A549 (cell line): ENCODE results near the gene NR2E1. TPM values are rescaled to one million over a fixed set of nuclear protein-coding genes. Genes with fewer than 3 reads are reported as not detected.

ENCODE experiments used
- ATAC-seq, 2 experiments: fragments of 200-7000 bp in 1 of 2; fragments of >200 bp in 1 of 2; cut with Nextera tagmentation in 1 of 2; cut with Tn5 transposase in 1 of 2; 3 replicates each; pipeline versions ENCODE4 v1.8.0 to v1.9.1; 2018 to 2020; ENCODE audit warnings: mild to moderate bottlenecking in 1 of 2, moderate library complexity in 1 of 2
- CTCF ChIA-PET: fragments of 300-600 bp; sonication (Branson Sonifier 250); formaldehyde crosslinking; extraction: SDS; loops from one replicate; lab custom pipeline; 2021; ENCODE audit warnings: antibody characterized with exemption, inconsistent platforms; lab: Yijun Ruan, JAX
- POLR2A ChIA-PET: fragments of 350-600 bp; formaldehyde crosslinking; extraction: SDS; loops from one replicate; lab custom pipeline; 2021; ENCODE audit warnings: antibody characterized with exemption, inconsistent platforms; lab: Yijun Ruan, JAX
- DNase-seq, 2 experiments: peaks; one replicate each; pipeline versions ENCODE4 v3.0.0 to v3.0.0-alpha.2; 2011 to 2016; ENCODE audit warnings: low read depth in 1 of 2, low spot score in 1 of 2
- FAIRE-seq: peaks from 2 replicates; lab custom pipeline; 2011; peaks lifted over from hg19 to GRCh38; lab: Jason Lieb, UNC
- H3K27ac ChIP-seq, 2 experiments: fragments of >200 bp; sonication (Bioruptor Twin); formaldehyde crosslinking; 3 replicates each; pipeline ENCODE4 v1.5.1; 2016 to 2017
- H3K4me1 ChIP-seq: fragments of >200 bp; sonication (Bioruptor Twin); formaldehyde crosslinking; 3 replicates; pipeline ENCODE4 v1.6.1; 2016
- H3K4me2 ChIP-seq: fragments of >200 bp; sonication (Bioruptor Twin); formaldehyde crosslinking; 3 replicates; pipeline ENCODE4 v1.6.1; 2016
- H3K4me3 ChIP-seq: fragments of >200 bp; sonication (Bioruptor Twin); formaldehyde crosslinking; 3 replicates; pipeline ENCODE4 v1.5.1; 2016
- H3K9me3 ChIP-seq: fragments of >200 bp; sonication (Bioruptor Twin); formaldehyde crosslinking; 3 replicates; pipeline ENCODE4 v1.6.1; 2016
- BHLHE40 ChIP-seq: IDR thresholded peaks from 2 replicates; pipeline ENCODE4 v1.6.1; 2012; ENCODE audit warnings: low read depth, low read length, inconsistent platforms
- CBX8 ChIP-seq: fragments of 200-600 bp; sonication (generic); IDR thresholded peaks from 2 replicates; pipeline ENCODE4 v1.6.1; 2016
- CEBPB ChIP-seq, 2 experiments: fragments of >200 bp in 1 of 2; sonication (Bioruptor Twin) in 1 of 2; formaldehyde crosslinking in 1 of 2; IDR thresholded peaks; 2 replicates each; pipeline ENCODE4 v1.6.1; 2012 to 2016
- CHD4 ChIP-seq: fragments of 200-600 bp; sonication (generic); IDR thresholded peaks from 2 replicates; pipeline ENCODE4 v1.6.1; 2016; ENCODE audit warnings: antibody characterized with exemption, mild to moderate bottlenecking, borderline replicate concordance
- HDAC2 ChIP-seq: fragments of 200-600 bp; sonication (generic); IDR thresholded peaks from 2 replicates; pipeline ENCODE4 v1.6.1; 2016
- HES2 ChIP-seq: fragments of >200 bp; sonication (Bioruptor Twin); formaldehyde crosslinking; IDR thresholded peaks from 2 replicates; pipeline ENCODE4 v1.6.1; 2016
- HMGXB4 ChIP-seq: fragments of 250-450 bp; sonication (Bioruptor Pico); IDR thresholded peaks from 2 replicates; pipeline ENCODE4 v1.5.0; 2021; ENCODE audit warnings: mild to moderate bottlenecking, moderate library complexity, borderline replicate concordance
- HOXB5 ChIP-seq: fragments of 250-450 bp; sonication (Bioruptor Pico); IDR thresholded peaks from 2 replicates; pipeline ENCODE4 v1.5.0; 2020; ENCODE audit warnings: mild to moderate bottlenecking, moderate library complexity
- KDM1A ChIP-seq: fragments of 200-600 bp; sonication (generic); IDR thresholded peaks from 2 replicates; pipeline ENCODE4 v1.6.1; 2016; ENCODE audit warnings: low read depth, mild to moderate bottlenecking
- MAFK ChIP-seq: fragments of 450-650 bp; IDR thresholded peaks from 2 replicates; pipeline ENCODE4 v1.6.1; 2014; ENCODE audit not compliant: partially characterized antibody
- MAX ChIP-seq: IDR thresholded peaks from 2 replicates; pipeline ENCODE4 v1.6.1; 2012
- PBX3 ChIP-seq: IDR thresholded peaks from 2 replicates; pipeline ENCODE4 v1.6.1; 2012
- PHF8 ChIP-seq: fragments of 200-600 bp; sonication (generic); IDR thresholded peaks from 2 replicates; pipeline ENCODE4 v1.6.1; 2016; ENCODE audit warnings: low read depth, mild to moderate bottlenecking, antibody characterized with exemption, moderate library complexity, borderline replicate concordance
- POLR2A ChIP-seq: IDR thresholded peaks from 2 replicates; pipeline ENCODE4 v1.6.1; 2012; ENCODE audit warnings: mild to moderate bottlenecking, low read length
- RAD21 ChIP-seq, 2 experiments: fragments of >200 bp in 1 of 2; sonication (Bioruptor Twin) in 1 of 2; formaldehyde crosslinking in 1 of 2; IDR thresholded peaks in 1 of 2; conservative IDR thresholded peaks in 1 of 2; 2 replicates in 1 of 2; 3 replicates in 1 of 2; pipeline ENCODE4 v1.6.1; 2012 to 2018; ENCODE audit warnings: inconsistent platforms in 1 of 2
- RARB ChIP-seq: fragments of 250-450 bp; sonication (Bioruptor Pico); IDR thresholded peaks from 2 replicates; pipeline ENCODE4 v1.8.0; 2021; ENCODE audit warnings: mild to moderate bottlenecking, moderate library complexity
- RCOR1 ChIP-seq: fragments of 150-350 bp; IDR thresholded peaks from 2 replicates; pipeline ENCODE4 v1.6.1; 2014; ENCODE audit warnings: antibody characterized with exemption, low read length, low read depth
- RNF2 ChIP-seq: fragments of 200-600 bp; sonication (generic); IDR thresholded peaks from 2 replicates; pipeline ENCODE4 v1.6.1; 2016; ENCODE audit warnings: low read depth, mild to moderate bottlenecking, antibody characterized with exemption, moderate library complexity, borderline replicate concordance
- TP53 ChIP-seq: fragments of 250-450 bp; sonication (Bioruptor Pico); IDR thresholded peaks from 2 replicates; pipeline ENCODE4 v1.5.0; 2021; ENCODE audit warnings: mild to moderate bottlenecking, moderate library complexity
- ZFP36 ChIP-seq: fragments of 450-650 bp; IDR thresholded peaks from 2 replicates; pipeline ENCODE4 v1.6.1; 2014; ENCODE audit warnings: borderline replicate concordance; ENCODE audit not compliant: partially characterized antibody
- ZSCAN20 ChIP-seq: fragments of 250-450 bp; sonication (Bioruptor Pico); IDR thresholded peaks from 2 replicates; pipeline ENCODE4 v1.8.0; 2022; ENCODE audit warnings: mild to moderate bottlenecking, moderate library complexity
- WGBS: methylation state at CpG from one replicate; pipeline ENCODE4 v1.1.6; 2017; ENCODE audit errors: missing lambda C conversion rate; 5-methylcytosine and 5-hydroxymethylcytosine counted together
- polyA plus RNA-seq, 4 experiments: library from polyadenylated mRNA; depleted of rRNA in 3 of 4; stranded (reverse); fragments of >200 nt; fragmentation: RNase III in 1 of 4; extraction: RNeasy Plus Mini Kit Qiagen cat#74134 plus additional on column Dnase treatment in 1 of 4; gene quantifications; 2 replicates in 3 of 4; 3 replicates in 1 of 4; pipeline ENCODE4 v1.2.3, GENCODE V29; 2011 to 2017

NR2E1 gene
- polyA plus RNA-seq, 2 of the 4 experiments (the other 2 are of a cell fraction), result 0.03 TPM; not detected in 1

- Histone ChIP-seq H3K4me2 (no peak overlapping the region), H3K4me1 (peaks cover 24% of the 10 kb centered on the region), H3K27ac (no peak overlapping the region), H3K9me3 (no peaks in the 10 kb centered on the region), H3K4me3 (no peak overlapping the region)
- 90% methylated on average over 4 of the region's 4 CpGs for WGBS
- no peak for ATAC-seq
- no peak for FAIRE-seq
- DNase-seq, result no peak
- CTCF ChIA-PET, result interaction anchor here (1.4 kb wide), 1 partner anchor 18 kb away, joined by 5 read pairs; no protein-coding TSS in a partner anchor
- POLR2A ChIA-PET, result no interaction called here
- TF ChIP-seq MAX, result no peak
- TF ChIP-seq ZSCAN20 (CRISPR knock-in tag), result no peak
- no peak for TF ChIP-seq TP53 (CRISPR knock-in tag)
- TF ChIP-seq RNF2, result no peak
- no peak for TF ChIP-seq KDM1A
- TF ChIP-seq PBX3, result no peak
- TF ChIP-seq PHF8, result no peak
- no peak for TF ChIP-seq RCOR1
These were observed 33.0 kb upstream of the NR2E1 start for GRCh38 chr6:108132863-108133262.

- CTCF ChIA-PET, result interaction anchor here (1.4 to 1.6 kb wide), 2 partner anchors 17 to 22 kb away, joined by 3 to 6 read pairs; no protein-coding TSS in a partner anchor
- H3K4me2 ChIP-seq, result peak overlapping the region; percentile 80
- POLR2A ChIA-PET, result no interaction called here
- no peak for FAIRE-seq
- TF ChIP-seq RAD21 (conservative IDR thresholded peaks at IDR 0.05 in 1 of 2, IDR thresholded peaks at IDR 0.05 in 1 of 2) (0 out of 5 replicates have a peak, but pooled peaks of 1 of the 2 experiments have one; percentile 12), RARB (CRISPR knock-in tag) (no peak), BHLHE40 (no peak)
- peak; percentile 58 to 72 for DNase-seq
- WGBS, result 26% methylated on average over 15 of the region's 36 CpGs
- H3K4me3 ChIP-seq, result peak overlapping the region; percentile 31
- H3K4me1 ChIP-seq, result peaks cover 18% of the 10 kb centered on the region; the same call in 2 of the 3 replicates
- no peaks in the 10 kb centered on the region for H3K9me3 ChIP-seq
- ATAC-seq, result peak; percentile 97 to 99
- peak overlapping the region; percentile 66 to 89; a peak in 5 of 6 replicates for H3K27ac ChIP-seq
These were observed 32.1 kb upstream of the NR2E1 start for GRCh38 chr6:108133594-108134179.

- ATAC-seq (no peak), DNase-seq (no peak)
These were observed 31.4 kb upstream of the NR2E1 start for GRCh38 chr6:108134213-108134970.

GRCh38 chr6:108142240-108142639 lies 23.6 kb upstream of the NR2E1 start:
- no peak for ATAC-seq
- no peak overlapping the region for H3K27ac ChIP-seq
- POLR2A ChIA-PET, result no interaction called here
- DNase-seq, result no peak
- TF ChIP-seq HDAC2 (no peak), KDM1A (no peak), POLR2A (no peak), HMGXB4 (CRISPR knock-in tag) (no peak), CEBPB (IDR thresholded peaks at IDR 0.05) (no peak), CBX8 (no peak)
- TF ChIP-seq, all 56 proteins: peak for 0
- Histone ChIP-seq H3K4me2 (no peak overlapping the region), H3K4me1 (no peaks in the 10 kb centered on the region), H3K4me3 (no peak overlapping the region), H3K9me3 (no peaks in the 10 kb centered on the region)
- 47% methylated on average over 1 of the region's 1 CpG for WGBS
- FAIRE-seq, result no peak
- CTCF ChIA-PET, result no interaction called here

More at GRCh38 chr6:108134213-108134970, 31.4 kb upstream of the NR2E1 start:
- Histone ChIP-seq H3K27ac (peak overlapping the region; percentile 33 to 89; a peak in 4 of 6 replicates), H3K4me1 (peaks cover 16% of the 10 kb centered on the region; the same call in 2 of the 3 replicates), H3K4me3 (no peak overlapping the region), H3K4me2 (peak overlapping the region; percentile 80), H3K9me3 (no peaks in the 10 kb centered on the region)
- ChIA-PET POLR2A (no interaction called here), CTCF (interaction anchor here (1.4 to 1.6 kb wide), 2 partner anchors 17 to 23 kb away, joined by 3 to 6 read pairs; no protein-coding TSS in a partner anchor)
- no peak for FAIRE-seq
- WGBS, result 78% methylated on average over 17 of the region's 18 CpGs
- TF ChIP-seq BHLHE40 (no peak), CBX8 (no peak), HES2 (no peak), ZFP36 (no peak), MAFK (no peak), CHD4 (no peak), RCOR1 (no peak), HOXB5 (CRISPR knock-in tag) (no peak)
